ENCODE data around the gene PTPN1.

DNA sequence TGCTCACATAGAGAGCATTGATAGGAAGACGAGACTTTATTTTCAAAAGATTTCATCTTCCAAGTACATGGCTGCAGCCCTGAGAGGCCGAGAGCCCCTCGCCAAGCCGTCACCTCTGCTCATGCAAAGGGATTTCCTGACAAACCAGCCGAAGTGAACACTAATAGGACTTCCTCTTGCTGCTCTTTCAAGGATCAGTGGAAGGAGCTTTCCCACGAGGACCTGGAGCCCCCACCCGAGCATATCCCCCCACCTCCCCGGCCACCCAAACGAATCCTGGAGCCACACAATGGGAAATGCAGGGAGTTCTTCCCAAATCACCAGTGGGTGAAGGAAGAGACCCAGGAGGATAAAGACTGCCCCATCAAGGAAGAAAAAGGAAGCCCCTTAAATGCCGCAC, 69.3 kb downstream of the PTPN1 start:
- TF ChIP-seq POLR2AphosphoS5 (IDR thresholded peaks at IDR 0.05; ENCODE audit: low read depth, low read length) (no peak), POLR2A (IDR thresholded peaks at IDR 0.05; ENCODE audit: low read depth, low read length) (no peak), TAF1 (IDR thresholded peaks at IDR 0.05; ENCODE audit: low read depth, low read length) (no peak)
